Natural killer cell treated with Interleukin-12 subunit alpha and Interleukin-12 subunit beta and Interleukin-15 and Interleukin-18, amount 100 ng/mL, for 72 hours (primary cell): ENCODE results near the gene RELL2. TPM values are rescaled to one million over a fixed set of nuclear protein-coding genes. Genes with fewer than 3 reads are reported as not detected.
"Not testable (repeated sequence)": the region's sequence is repeated elsewhere in the genome, so short reads cannot be mapped to it uniquely, and the experiment has no call there.

Experiments used
- ATAC-seq, 2 donors: fragments of 150-1000 bp; cut with Tn5 transposase in 1 of 2; sonication (Bioruptor Pico), chemical (Tn5 transposase) in 1 of 2; 2 replicates each; pipeline ENCODE4 v1.10.0; 2021
- DNase-seq: peaks from one replicate; pipeline ENCODE4 v3.0.0; 2022; ENCODE audit warnings: low spot score
- H3K27ac Mint-ChIP-seq, 2 donors: 1 replicate in 1 of 2; 2 replicates in 1 of 2; pipeline ENCODE4 v1.8.0; 2022; ENCODE audit warnings: mixed read lengths in 2 of 2, mild to moderate bottlenecking in 1 of 2, moderate library complexity in 1 of 2
- H3K27me3 Mint-ChIP-seq, 2 donors: 1 replicate in 1 of 2; 2 replicates in 1 of 2; pipeline ENCODE4 v1.8.0; 2022; ENCODE audit warnings: mixed read lengths in 2 of 2
- H3K36me3 Mint-ChIP-seq: one replicate; pipeline ENCODE4 v1.8.0; 2022; ENCODE audit warnings: mixed read lengths
- H3K4me1 Mint-ChIP-seq, 2 donors: 1 replicate in 1 of 2; 2 replicates in 1 of 2; pipeline ENCODE4 v1.8.0; 2022; ENCODE audit warnings: low read depth in 2 of 2, mixed read lengths in 2 of 2, mild to moderate bottlenecking in 1 of 2
- H3K4me3 Mint-ChIP-seq: one replicate; pipeline ENCODE4 v1.8.0; 2022; ENCODE audit warnings: mixed read lengths
- H3K9me3 Mint-ChIP-seq: 2 replicates; pipeline ENCODE4 v1.8.0; 2022; ENCODE audit warnings: mixed read lengths
- total RNA-seq, 2 donors: library from RNA; stranded (reverse); gene quantifications; one replicate each; pipeline ENCODE4 v1.2.3, GENCODE V29; 2022

RELL2 gene
- total RNA-seq, 2 donors from 2014 or later = 8.1 to 39.3 TPM

DNA sequence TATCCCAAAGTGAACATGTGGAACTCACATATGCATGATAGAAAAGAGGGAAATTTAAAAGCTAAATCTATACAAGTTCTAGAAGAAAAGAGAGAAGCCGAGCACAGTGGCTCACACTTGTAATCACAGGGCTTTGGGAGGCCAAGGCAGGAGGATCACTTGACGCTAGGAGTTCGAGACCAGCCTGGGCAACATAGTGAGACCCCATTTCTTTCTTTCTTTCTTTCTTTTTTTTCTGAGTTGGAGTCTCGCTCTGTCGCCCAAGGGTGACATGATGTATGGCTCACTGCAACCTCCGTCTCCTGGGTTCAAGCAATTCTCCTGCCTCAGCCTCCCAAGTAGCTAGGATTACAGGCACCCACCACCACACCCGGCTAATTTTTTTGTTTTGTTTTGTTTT is 26.9 kb upstream of the RELL2 start:
- ATAC-seq, DNase-seq, H3K27me3 Mint-ChIP-seq, H3K9me3 Mint-ChIP-seq: not testable (repeated sequence)
- H3K4me3 Mint-ChIP-seq = peak overlapping the region; percentile 75
- peaks cover 50 to 87% of the 10 kb centered on the region in 2 donors for H3K4me1 Mint-ChIP-seq
- H3K27ac Mint-ChIP-seq = peak overlapping the region; percentile 87 to 91
- peaks cover 11% of the 10 kb centered on the region for H3K36me3 Mint-ChIP-seq

DNA sequence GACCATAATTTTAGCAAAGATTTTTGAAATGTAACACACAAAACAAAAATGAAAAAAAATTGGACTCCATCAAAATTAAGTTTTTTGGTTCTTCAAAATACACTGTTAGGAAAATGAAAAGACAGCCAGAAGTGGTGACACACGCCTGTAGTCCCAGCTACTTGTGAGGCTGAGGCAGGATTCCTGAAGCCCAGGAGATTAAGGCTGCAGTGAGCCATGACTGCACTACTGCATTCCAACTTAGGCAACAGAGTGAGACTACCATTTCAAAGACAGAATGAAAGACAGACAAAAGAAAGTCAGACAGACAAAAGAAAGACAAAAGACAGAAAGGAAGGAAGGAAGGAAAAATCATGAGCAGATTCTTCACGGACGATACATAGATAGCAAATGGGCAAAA is 25.5 kb upstream of the RELL2 start:
- H3K27me3 Mint-ChIP-seq = no peaks in the 10 kb centered on the region
- H3K4me3 Mint-ChIP-seq = peak overlapping the region; percentile 31
- DNase-seq = no peak
- H3K36me3 Mint-ChIP-seq = peaks cover 16% of the 10 kb centered on the region
- H3K27ac Mint-ChIP-seq = peak overlapping the region; percentile 34 to 87
- no peaks in the 10 kb centered on the region for H3K9me3 Mint-ChIP-seq
- H3K4me1 Mint-ChIP-seq = peaks cover 48 to 83% of the 10 kb centered on the region in 2 donors
- no peak for ATAC-seq

DNA sequence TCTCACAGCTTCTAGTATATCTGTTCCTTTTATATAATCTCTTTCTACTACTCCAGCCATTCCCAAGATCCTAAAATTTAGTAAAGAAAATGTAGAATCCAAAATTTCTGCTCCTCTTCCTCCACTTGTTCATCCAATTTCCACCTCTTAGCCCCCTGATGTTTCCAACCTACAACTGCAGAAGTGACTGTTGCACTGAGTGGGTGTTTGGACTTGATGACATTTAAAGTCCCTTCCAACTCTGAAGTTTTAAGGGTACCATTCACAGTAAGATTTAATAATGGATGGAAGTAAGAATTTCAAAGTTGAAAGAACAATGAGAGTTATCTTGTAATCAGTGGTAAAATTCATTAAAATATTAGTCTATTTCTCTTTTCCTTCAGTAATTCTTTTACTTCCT is 23.5 kb upstream of the RELL2 start:
- Mint-ChIP-seq H3K36me3 (peaks cover 25% of the 10 kb centered on the region), H3K4me3 (peak overlapping the region; percentile 49), H3K27ac (peak overlapping the region; percentile 51 to 70), H3K27me3 (no peaks in the 10 kb centered on the region), H3K9me3 (no peaks in the 10 kb centered on the region), H3K4me1 (peaks cover 56 to 83% of the 10 kb centered on the region in 2 donors)
- ATAC-seq (no peak), DNase-seq (no peak)

DNA sequence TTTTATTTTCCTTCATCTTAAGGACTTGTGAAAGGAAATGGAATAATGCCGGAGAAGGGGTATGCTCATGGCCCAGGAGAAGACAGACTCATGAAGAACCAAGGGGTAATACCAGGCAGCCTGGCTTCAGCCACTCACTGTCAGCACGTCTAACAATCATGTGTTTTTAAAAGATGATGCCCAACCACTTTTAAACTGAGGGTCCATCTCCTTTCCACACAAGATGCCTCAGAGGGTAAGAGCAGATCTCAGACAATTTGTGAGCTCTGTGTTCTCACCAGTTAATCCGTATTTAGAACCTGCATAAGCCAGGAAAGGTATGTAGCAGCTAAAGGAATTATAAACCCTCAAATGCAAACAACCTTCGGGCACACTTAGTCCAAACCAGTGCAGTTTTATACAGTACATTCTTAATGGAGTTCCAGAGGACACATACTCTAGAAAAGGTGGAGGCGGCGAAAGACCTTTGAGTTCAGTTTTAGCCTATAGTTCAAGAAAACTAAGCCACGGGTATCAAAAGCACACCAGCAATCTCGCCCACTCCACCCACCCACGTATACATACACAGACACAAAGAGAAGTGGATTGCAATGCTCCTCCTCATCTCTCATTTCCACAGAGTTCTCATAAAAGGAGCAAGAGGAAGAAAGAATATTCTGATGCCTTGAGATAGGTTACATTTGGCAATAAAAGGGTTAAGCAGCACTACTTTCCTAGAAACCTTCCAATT is 20.6 kb upstream of the RELL2 start:
- DNase-seq (no peak), ATAC-seq (no peak)
- Mint-ChIP-seq H3K9me3 (no peaks in the 10 kb centered on the region), H3K36me3 (peaks cover 26% of the 10 kb centered on the region), H3K4me3 (peak overlapping the region; percentile 100), H3K27ac (peak overlapping the region; percentile 91 to 98), H3K4me1 (peaks cover 49 to 63% of the 10 kb centered on the region in 2 donors), H3K27me3 (no peaks in the 10 kb centered on the region)

DNA sequence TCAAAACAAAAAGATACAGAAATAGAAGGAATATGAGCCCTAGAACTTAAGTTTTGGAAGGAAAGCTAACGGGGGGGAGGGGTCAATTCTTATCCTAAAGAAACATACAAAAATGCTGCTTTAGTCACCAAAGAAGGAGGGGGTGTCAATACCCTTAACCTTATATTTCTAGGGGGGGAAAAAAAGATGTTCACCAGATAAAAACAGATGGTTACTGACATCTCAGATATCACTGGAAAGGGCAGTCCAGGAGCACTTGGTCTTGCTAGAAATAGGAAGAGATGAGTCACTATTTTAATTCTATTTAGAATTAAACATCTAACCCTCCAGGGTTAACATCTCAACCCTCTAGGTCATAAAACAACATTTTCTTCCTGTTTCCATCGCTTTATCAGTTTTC is 19.7 kb upstream of the RELL2 start:
- H3K27ac Mint-ChIP-seq = peak overlapping the region; percentile 91 to 98
- peak overlapping the region; percentile 100 for H3K4me3 Mint-ChIP-seq

DNA sequence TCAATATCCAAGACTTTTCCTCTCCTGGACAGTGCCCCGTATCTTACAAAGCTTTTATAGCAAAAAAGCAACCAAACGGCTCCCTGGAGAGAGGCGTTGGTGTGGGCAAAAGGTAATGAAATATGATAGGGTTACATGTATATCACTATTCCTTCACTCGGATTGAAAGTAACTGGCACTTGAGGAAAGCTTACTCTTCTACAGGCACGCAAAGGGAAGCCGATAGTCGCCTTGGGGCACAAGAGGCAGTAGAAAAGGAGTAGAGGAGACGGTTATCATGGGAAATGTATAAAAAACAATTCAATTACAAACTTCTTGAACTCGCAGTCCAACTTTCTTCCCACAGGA is 19.1 kb upstream of the RELL2 start:
- ATAC-seq = no peak
- DNase-seq = no peak
- no peaks in the 10 kb centered on the region for H3K9me3 Mint-ChIP-seq
- peak overlapping the region; percentile 91 to 98 for H3K27ac Mint-ChIP-seq
- peak overlapping the region; percentile 100 for H3K4me3 Mint-ChIP-seq
- H3K4me1 Mint-ChIP-seq = peaks cover 40 to 60% of the 10 kb centered on the region in 2 donors
- no peaks in the 10 kb centered on the region for H3K27me3 Mint-ChIP-seq
- H3K36me3 Mint-ChIP-seq = peaks cover 32% of the 10 kb centered on the region

More for the DNA sequence above, 19.7 kb upstream of the RELL2 start:
- no peaks in the 10 kb centered on the region for H3K9me3 Mint-ChIP-seq
- H3K27me3 Mint-ChIP-seq = no peaks in the 10 kb centered on the region
- H3K36me3 Mint-ChIP-seq = peaks cover 32% of the 10 kb centered on the region
- H3K4me1 Mint-ChIP-seq = peaks cover 43 to 65% of the 10 kb centered on the region in 2 donors
- DNase-seq (no peak), ATAC-seq (no peak)

DNA sequence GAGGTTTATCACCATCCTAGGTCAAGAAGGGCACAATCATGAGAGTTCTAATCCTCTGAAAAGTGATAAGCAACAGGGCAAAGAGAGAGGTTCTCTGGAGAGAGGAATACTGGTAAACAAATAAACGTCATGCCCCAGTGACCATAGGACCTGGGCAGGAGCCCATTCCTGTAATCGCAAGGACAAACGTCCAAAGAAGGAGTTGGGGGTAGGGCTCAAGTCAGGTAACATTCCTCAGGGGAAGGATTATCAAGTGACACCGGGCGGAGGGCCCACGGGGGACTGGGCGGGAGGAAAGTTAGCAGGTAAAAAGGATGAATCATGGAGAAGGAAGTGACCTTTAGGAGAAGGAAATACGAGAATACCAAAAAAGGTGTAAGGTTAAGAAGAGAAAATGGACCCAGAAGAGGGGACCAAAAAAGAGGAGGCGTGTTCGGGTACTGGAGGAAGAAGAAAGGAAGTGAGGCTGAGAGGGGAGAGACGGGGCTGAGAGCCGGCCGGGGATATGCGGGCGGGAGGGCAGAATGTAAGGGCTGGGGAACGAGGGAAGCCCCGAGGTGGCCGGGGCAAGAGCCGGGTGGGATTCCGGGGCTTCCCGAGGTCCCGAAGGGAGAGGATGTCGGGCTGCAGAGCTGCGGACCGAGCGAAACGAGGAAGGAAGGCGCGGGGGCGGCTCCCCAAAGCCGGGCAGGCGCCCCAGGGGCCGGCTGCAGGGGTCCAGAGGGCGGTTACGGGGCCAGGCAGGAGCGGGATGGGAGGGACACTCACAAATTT is 18.6 kb upstream of the RELL2 start:
- Mint-ChIP-seq H3K27me3 (no peaks in the 10 kb centered on the region), H3K4me3 (peak overlapping the region; percentile 100), H3K27ac (peak overlapping the region; percentile 91 to 98), H3K9me3 (no peaks in the 10 kb centered on the region), H3K36me3 (peaks cover 34% of the 10 kb centered on the region), H3K4me1 (peaks cover 35 to 56% of the 10 kb centered on the region in 2 donors)
- ATAC-seq (peak; percentile 56 to 57), DNase-seq (peak; percentile 75)

DNA sequence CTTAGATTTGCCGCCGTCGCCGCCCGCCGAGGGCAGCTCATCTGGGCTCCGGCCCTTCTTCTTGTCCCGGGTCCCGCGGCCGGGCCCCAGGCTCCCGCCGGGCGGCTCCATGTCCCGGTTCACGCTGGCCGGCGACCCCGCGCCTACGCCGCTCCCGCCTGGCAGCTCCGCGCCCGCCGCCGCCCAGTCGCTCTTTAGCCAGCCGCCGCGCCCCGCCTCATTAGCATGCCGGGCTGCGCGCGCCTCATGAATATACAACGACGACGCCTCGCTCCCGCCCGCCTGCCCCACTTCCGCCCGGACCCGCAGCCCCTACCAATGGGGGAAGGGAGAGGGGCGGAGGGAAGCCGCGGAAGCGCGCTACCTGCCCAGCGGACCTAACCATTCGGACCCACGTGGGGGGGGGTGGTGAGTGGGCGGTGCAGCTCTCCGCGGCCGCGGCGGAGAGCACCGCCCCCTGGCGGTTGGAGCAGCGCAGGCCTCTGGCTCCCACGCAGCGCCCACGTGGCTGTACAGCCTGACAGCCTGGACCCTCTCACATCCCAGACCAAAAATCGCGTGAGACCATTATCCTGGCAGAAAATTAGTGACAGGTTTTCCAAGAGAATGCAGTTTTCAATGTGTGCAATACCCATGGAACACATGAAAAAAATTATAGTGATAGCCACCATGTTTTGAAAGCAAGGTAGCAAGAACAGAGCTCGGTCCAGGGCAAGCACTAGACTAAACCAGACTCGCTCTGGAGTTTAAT is 17.8 kb upstream of the RELL2 start, which contains the start of gene DIAPH1:
Gene DIAPH1 (minus strand): TSS at position 197 of the 751 bp plus-strand sequence. CDS start 86 bp downstream, at position 111.
- DNase-seq (peak; percentile 100), ATAC-seq (peak; percentile 98)
- Mint-ChIP-seq H3K9me3 (no peaks in the 10 kb centered on the region), H3K27ac (peak within 1 kb of the TSS; percentile 91 to 98), H3K27me3 (no peaks in the 10 kb centered on the region), H3K4me3 (peak within 1 kb of the TSS; percentile 100), H3K36me3 (peaks cover 40% of the 10 kb centered on the region), H3K4me1 (peaks cover 34 to 53% of the 10 kb centered on the region in 2 donors)

DNA sequence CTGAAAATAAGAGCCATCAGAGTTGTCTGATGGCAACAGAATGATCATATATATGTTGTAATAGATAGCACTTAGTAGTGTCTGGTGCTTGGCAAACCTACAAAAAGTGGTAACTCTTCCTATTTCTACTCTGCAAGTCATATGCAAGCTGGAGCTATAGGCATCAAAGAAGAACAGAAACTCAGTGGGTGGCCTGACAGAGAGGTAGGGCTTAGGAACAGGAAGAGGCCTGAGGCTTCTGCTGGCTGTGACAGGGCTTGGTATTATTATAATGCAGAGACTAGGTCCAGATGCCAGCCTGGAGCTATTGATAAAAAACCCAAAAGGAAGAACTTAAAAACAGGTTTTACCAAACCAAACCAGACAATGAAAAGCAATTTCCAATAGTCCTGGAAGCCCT is 13.6 kb upstream of the RELL2 start:
- ATAC-seq (no peak), DNase-seq (no peak)
- Mint-ChIP-seq H3K27me3 (no peaks in the 10 kb centered on the region), H3K9me3 (no peaks in the 10 kb centered on the region), H3K4me3 (no peak overlapping the region), H3K27ac (peak overlapping the region in 1 of 2 donors; percentile 29), H3K36me3 (peaks cover 32% of the 10 kb centered on the region), H3K4me1 (peaks cover 4 to 17% of the 10 kb centered on the region in 2 donors)

DNA sequence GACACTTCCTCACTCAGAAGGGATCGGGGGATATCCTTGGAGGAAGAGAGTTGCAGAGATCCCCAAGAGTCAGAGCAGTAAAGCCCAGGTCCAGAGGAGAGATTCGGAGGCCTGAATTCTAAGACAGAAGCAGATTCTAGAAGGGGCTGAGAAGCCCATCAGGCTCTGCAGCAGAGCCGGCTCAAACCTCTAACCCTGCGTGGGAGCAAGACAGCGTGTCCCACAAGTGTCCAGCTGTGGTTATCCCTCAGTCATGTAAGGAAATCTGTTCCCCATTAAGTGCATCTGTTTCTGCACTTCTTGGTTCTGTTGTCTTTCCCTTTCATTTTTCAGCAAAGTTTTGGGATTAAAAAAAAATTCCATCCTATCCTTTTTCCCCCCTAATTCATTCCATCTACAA is 13.2 kb upstream of the RELL2 start:
- H3K4me3 Mint-ChIP-seq = no peak overlapping the region
- H3K4me1 Mint-ChIP-seq = peaks cover 2 to 14% of the 10 kb centered on the region in 2 donors
- H3K9me3 Mint-ChIP-seq = no peaks in the 10 kb centered on the region
- H3K27ac Mint-ChIP-seq = peak overlapping the region in 1 of 2 donors; percentile 29
- no peak for ATAC-seq
- H3K27me3 Mint-ChIP-seq = no peaks in the 10 kb centered on the region
- peaks cover 31% of the 10 kb centered on the region for H3K36me3 Mint-ChIP-seq
- no peak for DNase-seq

DNA sequence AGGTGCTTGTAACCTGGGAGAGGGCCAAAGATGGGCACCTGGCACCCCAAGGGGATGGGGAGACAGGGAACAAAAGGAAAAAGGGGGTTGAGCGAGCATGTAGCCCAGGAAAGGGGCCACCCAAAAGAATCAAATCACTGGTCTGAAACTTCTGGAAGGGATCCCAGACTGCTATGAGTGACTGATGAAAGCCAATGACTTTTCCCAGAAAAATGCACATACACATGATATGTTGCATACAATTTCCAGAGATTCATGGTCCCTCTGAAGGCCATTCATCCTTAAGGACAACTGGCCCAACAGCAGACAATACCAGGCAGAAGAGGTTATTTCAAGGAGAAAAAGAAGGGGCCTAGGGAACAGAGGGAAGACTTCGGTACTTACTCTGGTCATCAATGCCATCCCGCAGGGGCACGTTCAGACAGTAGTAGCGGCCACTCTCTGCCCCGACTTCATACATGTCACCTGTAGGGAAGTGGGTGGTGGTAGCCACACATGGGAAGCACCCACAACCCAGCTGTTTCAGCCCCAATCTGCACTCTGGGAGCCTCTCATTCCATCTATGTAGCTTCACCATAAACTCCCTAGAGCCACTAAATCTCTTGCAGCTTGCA is 8.5 kb upstream of the RELL2 start:
- Mint-ChIP-seq H3K9me3 (no peaks in the 10 kb centered on the region), H3K4me1 (peaks cover 3 to 4% of the 10 kb centered on the region in 2 donors), H3K27ac (no peak overlapping the region), H3K36me3 (peaks cover 24% of the 10 kb centered on the region), H3K4me3 (no peak overlapping the region), H3K27me3 (no peaks in the 10 kb centered on the region)
- DNase-seq = no peak
- no peak for ATAC-seq

DNA sequence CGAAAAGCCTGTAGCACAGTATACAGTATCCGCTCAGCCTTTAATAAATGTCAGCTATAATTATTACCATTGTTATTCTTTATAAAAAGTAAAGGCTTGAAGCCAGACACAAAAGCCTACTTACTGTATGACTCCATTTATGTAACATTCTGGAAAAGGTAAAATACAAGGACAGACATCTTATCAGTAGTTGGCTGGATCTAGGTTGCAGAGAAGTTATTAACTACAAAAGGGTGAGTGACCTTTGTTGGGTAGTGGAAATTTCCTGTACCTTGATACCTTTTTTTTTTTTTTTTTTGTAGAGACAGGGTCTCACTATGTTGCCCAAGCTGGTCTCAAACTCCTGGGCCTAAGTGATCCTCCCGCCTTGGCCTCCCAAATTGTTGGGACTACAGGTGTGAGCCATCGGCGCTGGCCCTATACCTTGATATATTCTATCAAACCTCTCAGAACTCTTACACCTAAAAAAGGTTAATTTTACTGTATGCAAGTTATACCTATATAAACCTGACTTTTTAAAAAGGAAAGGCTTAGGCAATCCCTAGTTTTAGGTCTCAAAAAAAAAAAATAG is 6.1 kb upstream of the RELL2 start:
- Mint-ChIP-seq H3K9me3 (no peaks in the 10 kb centered on the region), H3K4me3 (no peak overlapping the region), H3K4me1 (peaks cover 18 to 19% of the 10 kb centered on the region in 2 donors), H3K36me3 (peaks cover 22% of the 10 kb centered on the region), H3K27ac (no peak overlapping the region), H3K27me3 (no peaks in the 10 kb centered on the region)
- DNase-seq (no peak), ATAC-seq (no peak)

DNA sequence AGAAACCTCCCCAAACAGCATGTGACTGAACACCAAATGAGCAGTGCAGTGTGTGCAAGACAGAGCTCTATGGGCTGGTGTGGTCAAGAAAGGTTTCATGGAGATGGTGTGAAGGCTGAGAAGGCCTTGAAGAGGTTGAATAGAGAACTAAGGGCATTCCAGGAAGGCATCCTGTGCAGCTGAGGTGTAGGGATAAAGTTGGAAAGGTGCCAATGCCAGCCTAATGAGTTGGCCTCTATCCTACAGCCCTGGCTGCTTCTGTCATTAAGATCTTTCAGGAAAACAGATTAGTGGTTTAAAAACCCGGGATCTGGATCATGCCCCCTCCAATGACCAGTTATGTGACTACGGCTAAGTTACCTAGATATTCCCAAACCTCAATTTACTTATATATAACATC is 4.1 kb upstream of the RELL2 start:
- DNase-seq (no peak), ATAC-seq (no peak)
- Mint-ChIP-seq H3K4me3 (no peak overlapping the region), H3K27me3 (no peaks in the 10 kb centered on the region), H3K27ac (no peak overlapping the region), H3K9me3 (no peaks in the 10 kb centered on the region), H3K36me3 (peaks cover 14% of the 10 kb centered on the region), H3K4me1 (peaks cover 25 to 26% of the 10 kb centered on the region in 2 donors)
